HepG2 (cell line): Measurements from ENCODE around the gene PSMB11. TPM values are rescaled to one million over a fixed set of nuclear protein-coding genes. Genes with fewer than 3 reads are reported as not detected.
A peak's percentile ranks its signal among the peaks of the same experiment; 100 is the strongest.

ENCODE experiments used
- ARNT2 ChIP-seq: sonication (generic); formaldehyde crosslinking; IDR thresholded peaks from 2 replicates; pipeline ENCODE4 v1.8.0; 2022; ENCODE audit warnings: mild to moderate bottlenecking, low read depth, missing genetic modification reagents, moderate library complexity
- CREM ChIP-seq, 2 experiments: sonication (generic) in 1 of 2; formaldehyde crosslinking in 1 of 2; IDR thresholded peaks; 2 replicates each; pipeline versions ENCODE4 v1.4.0 to v1.6.1; 2016 to 2020; ENCODE audit warnings: antibody characterized with exemption in 1 of 2, mild to moderate bottlenecking in 1 of 2, missing genetic modification reagents in 1 of 2
- ELF3 ChIP-seq: IDR thresholded peaks from 2 replicates; pipeline ENCODE4 v1.6.1; 2016; ENCODE audit warnings: missing genetic modification reagents, missing compliant biosample characterization
- ERF ChIP-seq: IDR thresholded peaks from 2 replicates; pipeline ENCODE4 v1.6.1; 2018; ENCODE audit warnings: missing biosample characterization, missing genetic modification reagents
- GATAD2A ChIP-seq: IDR thresholded peaks from 2 replicates; pipeline ENCODE4 v1.6.1; 2016
- IRX3 ChIP-seq: sonication (generic); formaldehyde crosslinking; IDR thresholded peaks from 2 replicates; pipeline ENCODE4 v1.8.1; 2023; ENCODE audit warnings: mild to moderate bottlenecking, low read depth, missing genetic modification reagents, borderline replicate concordance
- MYC ChIP-seq: sonication (generic); formaldehyde crosslinking; IDR thresholded peaks from 2 replicates; pipeline ENCODE4 v1.9.0; 2021; ENCODE audit warnings: missing genetic modification reagents, borderline replicate concordance
- NFRKB ChIP-seq: fragments of 450-650 bp; IDR thresholded peaks from 2 replicates; pipeline ENCODE4 v1.6.1; 2017
- SP2 ChIP-seq: sonication (generic); formaldehyde crosslinking; IDR thresholded peaks from 2 replicates; pipeline ENCODE4 v1.5.1; 2020; ENCODE audit warnings: mild to moderate bottlenecking, missing genetic modification reagents
- SRSF1 ChIP-seq: fragments of 200-400 bp; formaldehyde crosslinking; optimal IDR thresholded peaks from 2 replicates; pipeline ENCODE3; 2017; ENCODE audit warnings: mild to moderate bottlenecking, low read depth, low read length, moderate library complexity
- TRIM24 ChIP-seq: sonication (generic); formaldehyde crosslinking; IDR thresholded peaks from 2 replicates; pipeline ENCODE4 v1.8.0; 2022; ENCODE audit warnings: mild to moderate bottlenecking, missing genetic modification reagents
- ZMYM3 ChIP-seq: sonication (generic); formaldehyde crosslinking; IDR thresholded peaks from 2 replicates; pipeline ENCODE4 v1.5.1; 2020; ENCODE audit warnings: mild to moderate bottlenecking, missing genetic modification reagents
- ZNF160 ChIP-seq: sonication (generic); formaldehyde crosslinking; IDR thresholded peaks from 2 replicates; pipeline ENCODE4 v1.8.0; 2022; ENCODE audit warnings: mild to moderate bottlenecking, inconsistent platforms, missing genetic modification reagents
- ZNF3 ChIP-seq: IDR thresholded peaks from 2 replicates; pipeline ENCODE4 v1.7.0; 2017; ENCODE audit warnings: inconsistent platforms
- ZNF644 ChIP-seq: IDR thresholded peaks from 2 replicates; pipeline ENCODE4 v1.6.1; 2016; ENCODE audit warnings: low read depth
- polyA plus RNA-seq, 8 experiments: library from polyadenylated mRNA; depleted of rRNA in 3 of 8; stranded (reverse) in 7 of 8; unstranded in 1 of 8; fragments of >200 nt; fragmentation: Illumina TruSeq in 4 of 8; extraction: Trizol in 4 of 8; gene quantifications; 2 replicates each; pipeline versions ENCODE4 v1.2.1 to v1.2.3, GENCODE V29; 2011 to 2016; ENCODE audit warnings: low read depth in 4 of 8, missing spikeins in 1 of 8, mixed read lengths in 1 of 8; ENCODE audit not compliant: insufficient read depth in 1 of 8
- total RNA-seq, 5 experiments: library from RNA; depleted of rRNA; stranded (reverse); fragments of >200 nt; fragmentation: Illumina TruSeq; extraction: Trizol; gene quantifications; 2 replicates each; pipeline ENCODE4 v1.2.3, GENCODE V29; 2016; ENCODE audit warnings: low read depth in 1 of 5
- TF ChIP-seq, protein P1 (sequence below): sonication (generic); formaldehyde crosslinking; IDR thresholded peaks from 2 replicates; pipeline ENCODE4 v1.4.0; 2020; ENCODE audit warnings: mild to moderate bottlenecking, missing genetic modification reagents
- TF ChIP-seq, protein P2 (sequence below): IDR thresholded peaks from 2 replicates; pipeline ENCODE4 v1.6.1; 2016; ENCODE audit warnings: mild to moderate bottlenecking, missing biosample characterization, missing genetic modification reagents
- TF ChIP-seq, protein P3 (sequence below): sonication (generic); formaldehyde crosslinking; IDR thresholded peaks from 2 replicates; pipeline ENCODE4 v1.4.0; 2020; ENCODE audit warnings: missing genetic modification reagents, mild to moderate bottlenecking, borderline replicate concordance

The PSMB11 gene
- total and polyA plus RNA-seq, 2 of the 13 experiments (the other 11 are each of a cell fraction or from before 2014, with no cell fraction given), result not detected

DNA sequence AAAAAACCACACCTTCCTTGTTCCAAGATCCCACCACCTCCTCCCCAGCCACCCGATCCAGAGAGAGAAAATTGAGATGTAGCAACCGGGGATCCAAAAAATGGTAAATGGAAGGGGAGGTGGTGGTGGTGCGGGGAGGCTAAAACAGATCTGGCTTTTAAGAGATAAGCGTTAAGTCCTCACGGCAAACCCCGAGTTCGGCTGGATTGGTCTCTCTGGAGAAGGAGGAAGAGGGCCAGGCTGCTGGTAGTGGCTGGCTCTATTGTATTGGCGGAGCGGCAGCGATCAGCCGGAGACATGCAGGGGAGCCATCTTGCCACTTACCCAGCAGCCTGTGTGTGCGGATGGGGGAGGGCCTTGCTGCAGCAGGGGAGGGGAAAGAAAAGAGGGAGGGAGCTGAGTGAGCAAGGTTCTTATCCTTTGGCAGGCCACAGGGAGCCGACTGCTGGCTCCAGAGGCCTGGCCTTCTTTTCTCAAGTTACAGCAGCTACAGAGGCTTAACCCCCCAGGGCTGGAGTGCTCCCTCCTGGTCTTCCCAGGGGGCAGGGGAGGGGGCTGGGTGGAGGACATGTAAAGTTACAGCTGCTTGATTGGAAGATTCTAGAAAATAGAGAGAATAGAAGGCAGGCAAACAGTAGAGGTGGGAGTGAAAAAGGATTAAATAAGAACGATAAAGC lies 29.4 kb downstream of the PSMB11 start (continued):
- TF ChIP-seq ZMYM3, result no peak
- TF ChIP-seq NFRKB, result peak; percentile 57; the same call in 1 of the 2 replicates
- no peak for TF ChIP-seq TRIM24 (CRISPR knock-in tag)
- peak; percentile 86; the same call in 1 of the 2 replicates for TF ChIP-seq ZNF160
- TF ChIP-seq GATAD2A (CRISPR knock-in tag), result peak; percentile 43; the same call in 1 of the 2 replicates
- TF ChIP-seq IRX3 (CRISPR knock-in tag), result peak; percentile 84; the same call in 1 of the 2 replicates
- TF ChIP-seq ELF3 (CRISPR knock-in tag), result peak; percentile 69
- TF ChIP-seq CREM (IDR thresholded peaks at IDR 0.05), result no peak
- TF ChIP-seq CREM (CRISPR knock-in tag; IDR thresholded peaks at IDR 0.05), result no peak
- no peak for TF ChIP-seq SP2 (CRISPR knock-in tag)
- peak; percentile 94 for TF ChIP-seq ZNF644
- TF ChIP-seq, protein P1, sequence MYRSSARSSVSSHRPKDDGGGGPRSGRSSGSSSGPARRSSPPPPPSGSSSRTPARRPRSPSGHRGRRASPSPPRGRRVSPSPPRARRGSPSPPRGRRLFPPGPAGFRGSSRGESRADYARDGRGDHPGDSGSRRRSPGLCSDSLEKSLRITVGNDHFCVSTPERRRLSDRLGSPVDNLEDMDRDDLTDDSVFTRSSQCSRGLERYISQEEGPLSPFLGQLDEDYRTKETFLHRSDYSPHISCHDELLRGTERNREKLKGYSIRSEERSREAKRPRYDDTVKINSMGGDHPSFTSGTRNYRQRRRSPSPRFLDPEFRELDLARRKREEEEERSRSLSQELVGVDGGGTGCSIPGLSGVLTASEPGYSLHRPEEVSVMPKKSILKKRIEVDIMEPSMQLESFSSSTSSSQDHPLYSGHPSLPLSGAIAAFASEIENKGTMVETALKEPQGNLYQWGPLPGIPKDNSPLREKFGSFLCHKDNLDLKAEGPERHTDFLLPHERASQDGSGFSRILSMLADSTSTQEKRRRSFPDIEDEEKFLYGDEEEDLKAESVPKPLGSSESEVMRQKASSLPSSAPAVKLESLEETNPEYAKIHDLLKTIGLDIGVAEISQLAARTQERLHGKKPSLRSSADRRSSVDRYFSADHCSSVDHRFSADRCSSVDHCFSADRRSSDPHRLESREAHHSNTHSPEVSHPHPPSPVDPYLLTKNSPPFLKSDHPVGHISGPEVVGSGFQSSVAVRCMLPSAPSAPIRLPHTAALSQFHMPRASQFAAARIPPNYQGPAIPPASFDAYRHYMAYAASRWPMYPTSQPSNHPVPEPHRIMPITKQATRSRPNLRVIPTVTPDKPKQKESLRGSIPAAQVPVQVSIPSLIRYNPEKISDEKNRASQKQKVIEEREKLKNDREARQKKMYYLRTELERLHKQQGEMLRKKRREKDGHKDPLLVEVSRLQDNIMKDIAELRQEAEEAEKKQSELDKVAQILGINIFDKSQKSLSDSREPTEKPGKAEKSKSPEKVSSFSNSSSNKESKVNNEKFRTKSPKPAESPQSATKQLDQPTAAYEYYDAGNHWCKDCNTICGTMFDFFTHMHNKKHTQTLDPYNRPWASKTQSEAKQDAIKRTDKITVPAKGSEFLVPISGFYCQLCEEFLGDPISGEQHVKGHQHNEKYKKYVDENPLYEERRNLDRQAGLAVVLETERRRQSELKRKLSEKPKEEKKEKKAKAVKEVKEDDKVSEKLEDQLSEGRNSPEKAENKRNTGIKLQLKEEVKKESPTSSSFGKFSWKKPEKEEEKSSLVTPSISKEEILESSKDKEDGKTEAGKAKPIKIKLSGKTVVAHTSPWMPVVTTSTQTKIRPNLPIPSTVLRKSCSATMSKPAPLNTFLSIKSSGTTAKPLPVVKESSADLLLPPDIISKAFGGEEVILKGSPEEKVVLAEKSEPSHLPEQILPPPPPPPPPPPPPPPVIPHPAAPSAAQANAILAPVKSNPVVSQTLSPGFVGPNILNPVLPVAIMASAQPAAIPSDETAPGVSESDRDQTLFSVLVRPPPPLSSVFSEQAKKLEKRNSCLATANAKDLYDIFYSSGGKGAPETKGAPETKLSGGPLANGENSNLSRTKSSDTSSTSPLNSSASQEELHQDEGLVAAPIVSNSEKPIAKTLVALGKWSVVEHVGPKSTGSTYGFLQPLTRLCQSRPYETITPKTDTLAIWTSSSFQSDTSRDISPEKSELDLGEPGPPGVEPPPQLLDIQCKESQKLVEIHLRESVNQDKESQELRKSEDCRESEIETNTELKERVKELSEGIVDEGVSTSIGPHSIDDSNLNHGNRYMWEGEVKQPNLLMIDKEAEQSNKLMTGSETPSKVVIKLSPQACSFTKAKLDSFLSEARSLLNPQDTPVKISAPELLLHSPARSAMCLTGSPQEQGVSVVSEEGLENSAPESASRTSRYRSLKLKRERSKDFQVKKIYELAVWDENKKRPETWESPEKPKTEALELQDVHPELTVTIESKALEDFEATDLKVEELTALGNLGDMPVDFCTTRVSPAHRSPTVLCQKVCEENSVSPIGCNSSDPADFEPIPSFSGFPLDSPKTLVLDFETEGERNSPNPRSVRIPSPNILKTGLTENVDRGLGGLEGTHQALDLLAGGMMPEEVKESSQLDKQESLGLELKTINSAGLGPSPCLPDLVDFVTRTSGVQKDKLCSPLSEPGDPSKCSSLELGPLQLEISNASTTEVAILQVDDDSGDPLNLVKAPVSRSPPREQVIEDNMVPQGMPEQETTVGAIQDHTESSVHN, result no peak
- TF ChIP-seq, protein P2, sequence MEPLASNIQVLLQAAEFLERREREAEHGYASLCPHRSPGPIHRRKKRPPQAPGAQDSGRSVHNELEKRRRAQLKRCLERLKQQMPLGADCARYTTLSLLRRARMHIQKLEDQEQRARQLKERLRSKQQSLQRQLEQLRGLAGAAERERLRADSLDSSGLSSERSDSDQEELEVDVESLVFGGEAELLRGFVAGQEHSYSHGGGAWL (CRISPR knock-in tag), result peak; percentile 48; the same call in 1 of the 2 replicates
- peak; percentile 80 for TF ChIP-seq SRSF1
- peak; percentile 86; the same call in 1 of the 2 replicates for TF ChIP-seq MYC
- TF ChIP-seq ARNT2 (CRISPR knock-in tag), result peak; percentile 95; the same call in 1 of the 2 replicates
- peak; percentile 88 for TF ChIP-seq ERF (CRISPR knock-in tag)
- TF ChIP-seq, protein P3, sequence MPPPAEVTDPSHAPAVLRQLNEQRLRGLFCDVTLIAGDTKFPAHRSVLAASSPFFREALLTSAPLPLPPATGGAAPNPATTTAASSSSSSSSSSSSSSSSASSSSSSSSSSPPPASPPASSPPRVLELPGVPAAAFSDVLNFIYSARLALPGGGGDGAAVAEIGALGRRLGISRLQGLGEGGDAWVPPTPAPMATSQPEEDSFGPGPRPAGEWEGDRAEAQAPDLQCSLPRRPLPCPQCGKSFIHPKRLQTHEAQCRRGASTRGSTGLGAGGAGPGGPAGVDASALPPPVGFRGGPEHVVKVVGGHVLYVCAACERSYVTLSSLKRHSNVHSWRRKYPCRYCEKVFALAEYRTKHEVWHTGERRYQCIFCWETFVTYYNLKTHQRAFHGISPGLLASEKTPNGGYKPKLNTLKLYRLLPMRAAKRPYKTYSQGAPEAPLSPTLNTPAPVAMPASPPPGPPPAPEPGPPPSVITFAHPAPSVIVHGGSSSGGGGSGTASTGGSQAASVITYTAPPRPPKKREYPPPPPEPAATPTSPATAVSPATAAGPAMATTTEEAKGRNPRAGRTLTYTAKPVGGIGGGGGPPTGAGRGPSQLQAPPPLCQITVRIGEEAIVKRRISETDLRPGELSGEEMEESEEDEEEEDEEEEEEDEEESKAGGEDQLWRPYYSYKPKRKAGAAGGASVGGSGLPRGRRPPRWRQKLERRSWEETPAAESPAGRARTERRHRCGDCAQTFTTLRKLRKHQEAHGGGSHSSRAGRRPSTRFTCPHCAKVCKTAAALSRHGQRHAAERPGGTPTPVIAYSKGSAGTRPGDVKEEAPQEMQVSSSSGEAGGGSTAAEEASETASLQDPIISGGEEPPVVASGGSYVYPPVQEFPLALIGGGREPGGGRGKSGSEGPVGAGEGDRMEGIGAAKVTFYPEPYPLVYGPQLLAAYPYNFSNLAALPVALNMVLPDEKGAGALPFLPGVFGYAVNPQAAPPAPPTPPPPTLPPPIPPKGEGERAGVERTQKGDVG (CRISPR knock-in tag), result no peak
- 0 out of 2 replicates have a peak, but pooled peaks have one; percentile 3 for TF ChIP-seq ZNF3 (CRISPR knock-in tag)
